ENCODE results near the gene AMIGO3. TPM values are rescaled to one million over a fixed set of nuclear protein-coding genes. Genes with fewer than 3 reads are reported as not detected.
"Not testable (repeated sequence)": the region's sequence is repeated elsewhere in the genome, so short reads cannot be mapped to it uniquely, and the experiment has no call there.

AMIGO3 gene
- total RNA-seq, 1 experiment from 2014 or later: not detected

DNA sequence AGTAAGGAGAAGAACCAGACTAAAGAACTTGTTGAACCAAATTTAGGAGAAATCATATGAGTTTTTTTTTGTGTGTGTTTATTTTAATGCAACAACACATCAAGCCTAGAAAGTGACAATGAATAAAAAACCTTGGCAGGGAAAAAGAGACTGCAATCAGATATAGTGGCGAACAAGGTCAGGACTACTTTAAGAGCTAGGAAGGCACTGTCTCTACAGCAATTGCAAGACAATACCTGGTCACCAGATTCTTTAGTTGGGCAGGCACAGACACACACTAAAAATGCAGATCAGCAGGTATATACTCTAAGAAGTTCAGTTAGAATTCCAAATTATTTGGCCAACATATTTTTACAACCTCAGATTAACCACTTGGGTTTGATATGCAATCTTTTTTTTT is 35.1 kb upstream of the AMIGO3 start:
- no peaks in the 10 kb centered on the region; the same call in 1 of the 2 replicates for H3K36me3 ChIP-seq (ENCODE audit: control insufficient read depth, insufficient read depth, low read length)
- intact Hi-C loops (cut with micrococcal nuclease; ENCODE audit: unreplicated experiment): no loop called here
- Mint-ChIP-seq H3K4me1 (ENCODE audit: low read depth, unreplicated experiment) (peaks cover 13% of the 10 kb centered on the region), H3K36me3 (ENCODE audit: insufficient read depth, unreplicated experiment) (peaks cover 31% of the 10 kb centered on the region), H3K27me3 (ENCODE audit: insufficient read depth, unreplicated experiment) (no peaks in the 10 kb centered on the region), H3K9me3 (ENCODE audit: unreplicated experiment) (no peaks in the 10 kb centered on the region), H3K4me3 (ENCODE audit: unreplicated experiment) (no peak overlapping the region), H3K27ac (ENCODE audit: unreplicated experiment) (no peak overlapping the region)
- ChIA-PET POLR2A (no interaction called here), CTCF (no interaction called here)
- 0 out of 2 replicates have a peak, but pooled peaks cover 3% of the 10 kb centered on the region for H3K9me3 ChIP-seq
- peaks cover 20% of the 10 kb centered on the region; the same call in 1 of the 2 replicates for H3K4me1 ChIP-seq
- no peaks in the 10 kb centered on the region for H3K27me3 ChIP-seq (replicated peaks; ENCODE audit: control insufficient read depth, insufficient read depth, low read length)
- no peak overlapping the region for H3K4me3 ChIP-seq (ENCODE audit: low read depth, low read length)
- TF ChIP-seq, protein P1, sequence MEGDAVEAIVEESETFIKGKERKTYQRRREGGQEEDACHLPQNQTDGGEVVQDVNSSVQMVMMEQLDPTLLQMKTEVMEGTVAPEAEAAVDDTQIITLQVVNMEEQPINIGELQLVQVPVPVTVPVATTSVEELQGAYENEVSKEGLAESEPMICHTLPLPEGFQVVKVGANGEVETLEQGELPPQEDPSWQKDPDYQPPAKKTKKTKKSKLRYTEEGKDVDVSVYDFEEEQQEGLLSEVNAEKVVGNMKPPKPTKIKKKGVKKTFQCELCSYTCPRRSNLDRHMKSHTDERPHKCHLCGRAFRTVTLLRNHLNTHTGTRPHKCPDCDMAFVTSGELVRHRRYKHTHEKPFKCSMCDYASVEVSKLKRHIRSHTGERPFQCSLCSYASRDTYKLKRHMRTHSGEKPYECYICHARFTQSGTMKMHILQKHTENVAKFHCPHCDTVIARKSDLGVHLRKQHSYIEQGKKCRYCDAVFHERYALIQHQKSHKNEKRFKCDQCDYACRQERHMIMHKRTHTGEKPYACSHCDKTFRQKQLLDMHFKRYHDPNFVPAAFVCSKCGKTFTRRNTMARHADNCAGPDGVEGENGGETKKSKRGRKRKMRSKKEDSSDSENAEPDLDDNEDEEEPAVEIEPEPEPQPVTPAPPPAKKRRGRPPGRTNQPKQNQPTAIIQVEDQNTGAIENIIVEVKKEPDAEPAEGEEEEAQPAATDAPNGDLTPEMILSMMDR (IDR thresholded peaks at IDR 0.05; ENCODE audit: insufficient read depth in 1 of 2, low read depth in 1 of 2, low read length in 1 of 2, severe bottlenecking in 1 of 2, unreplicated experiment in 1 of 2): no peak
- no peak for DNase-seq
- BruUV-seq (replicated peaks): no TSS peak

DNA sequence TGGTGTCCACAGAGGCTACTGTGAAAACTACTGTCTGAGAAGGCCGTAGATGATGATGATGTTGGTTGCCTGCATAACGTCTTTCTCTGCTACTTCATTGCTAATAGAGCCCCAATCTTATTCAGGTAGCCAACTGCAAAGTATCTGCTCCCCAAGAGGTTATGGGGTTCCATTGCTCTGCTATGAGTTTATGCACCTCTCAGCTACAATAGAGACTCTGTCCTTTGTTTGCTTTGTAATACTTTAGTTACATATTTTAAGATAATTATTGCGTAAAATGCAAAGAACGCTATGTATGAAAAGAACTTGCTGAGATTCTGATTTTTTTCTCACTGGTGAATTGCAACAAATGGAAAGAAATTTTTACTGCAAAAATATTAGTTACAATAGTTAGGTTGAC is 32.0 kb upstream of the AMIGO3 start:
- POLR2A ChIA-PET: no interaction called here
- Histone ChIP-seq H3K4me3 (ENCODE audit: low read depth, low read length) (no peak overlapping the region), H3K27me3 (replicated peaks; ENCODE audit: control insufficient read depth, insufficient read depth, low read length) (no peaks in the 10 kb centered on the region), H3K4me1 (peaks cover 20% of the 10 kb centered on the region; the same call in 1 of the 2 replicates), H3K36me3 (ENCODE audit: control insufficient read depth, insufficient read depth, low read length) (no peaks in the 10 kb centered on the region; the same call in 1 of the 2 replicates), H3K9me3 (0 out of 2 replicates have a peak, but pooled peaks cover 3% of the 10 kb centered on the region)
- H3K9me3 Mint-ChIP-seq (ENCODE audit: unreplicated experiment): no peaks in the 10 kb centered on the region
- TF ChIP-seq, protein P1 (IDR thresholded peaks at IDR 0.05; ENCODE audit: insufficient read depth in 1 of 2, low read depth in 1 of 2, low read length in 1 of 2, severe bottlenecking in 1 of 2, unreplicated experiment in 1 of 2): no peak
- BruUV-seq (replicated peaks): no TSS peak
- DNase-seq: no peak
- no peak overlapping the region for H3K27ac Mint-ChIP-seq (ENCODE audit: unreplicated experiment)
- intact Hi-C loops (cut with micrococcal nuclease; ENCODE audit: unreplicated experiment): no loop called here
- H3K4me3 Mint-ChIP-seq (ENCODE audit: unreplicated experiment): no peak overlapping the region
- peaks cover 37% of the 10 kb centered on the region for H3K36me3 Mint-ChIP-seq (ENCODE audit: insufficient read depth, unreplicated experiment)
- H3K27me3 Mint-ChIP-seq (ENCODE audit: insufficient read depth, unreplicated experiment): no peaks in the 10 kb centered on the region
- H3K4me1 Mint-ChIP-seq (ENCODE audit: low read depth, unreplicated experiment): peaks cover 20% of the 10 kb centered on the region
- CTCF ChIA-PET: no interaction called here

DNA sequence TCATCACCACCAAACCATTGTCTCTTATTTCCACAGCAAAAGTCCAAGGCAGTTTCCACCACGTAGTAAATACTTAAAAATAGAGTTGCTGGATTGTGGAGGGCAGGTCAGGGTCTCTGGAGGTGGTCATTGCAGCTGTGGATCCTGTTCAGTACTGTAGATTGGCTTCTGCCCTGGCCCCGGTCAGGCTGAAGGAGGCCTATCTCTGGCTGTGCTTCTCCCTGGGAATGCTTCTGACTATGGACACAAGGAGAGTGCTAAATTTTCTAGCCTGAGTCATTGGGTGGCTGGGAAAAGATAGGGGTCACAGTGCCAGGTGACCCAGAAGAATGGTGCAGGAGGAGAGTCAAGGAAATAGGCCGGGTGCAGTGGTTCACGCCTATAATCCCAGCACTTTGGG is 30.6 kb upstream of the AMIGO3 start:
- Histone ChIP-seq H3K9me3 (no peaks in the 10 kb centered on the region), H3K36me3 (ENCODE audit: control insufficient read depth, insufficient read depth, low read length) (no peaks in the 10 kb centered on the region; the same call in 1 of the 2 replicates), H3K4me3 (ENCODE audit: low read depth, low read length) (no peak overlapping the region), H3K4me1 (peaks cover 20% of the 10 kb centered on the region; the same call in 1 of the 2 replicates), H3K27me3 (replicated peaks; ENCODE audit: control insufficient read depth, insufficient read depth, low read length) (no peaks in the 10 kb centered on the region)
- Mint-ChIP-seq H3K27ac (ENCODE audit: unreplicated experiment) (no peak overlapping the region), H3K4me1 (ENCODE audit: low read depth, unreplicated experiment) (peaks cover 20% of the 10 kb centered on the region), H3K4me3 (ENCODE audit: unreplicated experiment) (no peak overlapping the region), H3K27me3 (ENCODE audit: insufficient read depth, unreplicated experiment) (no peaks in the 10 kb centered on the region), H3K9me3 (ENCODE audit: unreplicated experiment) (no peaks in the 10 kb centered on the region), H3K36me3 (ENCODE audit: insufficient read depth, unreplicated experiment) (peaks cover 44% of the 10 kb centered on the region)
- ChIA-PET POLR2A (no interaction called here), CTCF (no interaction called here)
- intact Hi-C loops (cut with micrococcal nuclease; ENCODE audit: unreplicated experiment): no loop called here
- TF ChIP-seq, protein P1 (IDR thresholded peaks at IDR 0.05; ENCODE audit: insufficient read depth in 1 of 2, low read depth in 1 of 2, low read length in 1 of 2, severe bottlenecking in 1 of 2, unreplicated experiment in 1 of 2): no peak
- DNase-seq: no peak
- no TSS peak for BruUV-seq (replicated peaks)

DNA sequence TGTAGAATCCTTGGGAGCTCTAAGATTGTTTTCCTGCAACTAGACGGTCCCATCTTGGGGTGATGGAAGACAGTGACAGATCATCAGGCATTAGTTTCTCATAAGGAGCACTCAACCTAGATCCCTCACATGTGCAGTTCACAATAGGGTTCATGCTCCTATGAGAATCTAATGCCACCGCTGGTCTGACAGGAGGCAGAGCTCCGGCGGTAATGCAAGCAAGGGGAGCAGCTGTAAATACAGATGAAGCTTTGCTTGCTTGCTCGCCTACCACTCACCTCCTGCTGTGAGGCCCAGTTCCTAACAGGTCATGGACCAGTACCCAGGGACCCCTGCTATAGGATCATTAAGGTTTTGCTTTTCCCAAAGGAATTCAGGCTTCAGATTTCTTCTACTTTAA is 29.4 kb upstream of the AMIGO3 start:
- ChIA-PET POLR2A (interaction anchor here (0.7 kb wide), 1 partner anchor 92 kb away, joined by 3 read pairs; no protein-coding TSS in a partner anchor), CTCF (interaction anchor here (0.5 kb wide), 1 partner anchor 16 kb away, joined by 5 read pairs; no protein-coding TSS in a partner anchor)
- H3K27me3 Mint-ChIP-seq (ENCODE audit: insufficient read depth, unreplicated experiment); H3K27me3 ChIP-seq (replicated peaks; ENCODE audit: control insufficient read depth, insufficient read depth, low read length); H3K4me3 Mint-ChIP-seq (ENCODE audit: unreplicated experiment); H3K36me3 ChIP-seq (ENCODE audit: control insufficient read depth, insufficient read depth, low read length); H3K27ac Mint-ChIP-seq (ENCODE audit: unreplicated experiment); H3K9me3 ChIP-seq; DNase-seq; H3K9me3 Mint-ChIP-seq (ENCODE audit: unreplicated experiment); intact Hi-C loops (cut with micrococcal nuclease; ENCODE audit: unreplicated experiment); BruUV-seq (replicated peaks); H3K4me3 ChIP-seq (ENCODE audit: low read depth, low read length): not testable (repeated sequence)
- peaks cover 20% of the 10 kb centered on the region; the same call in 1 of the 2 replicates for H3K4me1 ChIP-seq
- peaks cover 20% of the 10 kb centered on the region for H3K4me1 Mint-ChIP-seq (ENCODE audit: low read depth, unreplicated experiment)
- H3K36me3 Mint-ChIP-seq (ENCODE audit: insufficient read depth, unreplicated experiment): peaks cover 47% of the 10 kb centered on the region

Data from Caco-2 (cell line).